TTC549 (cell line): ENCODE results near the gene IL17A.

Source experiments
- FAIRE-seq: peaks from 2 replicates; lab custom pipeline; 2012; peaks lifted over from hg19 to GRCh38; lab: Jason Lieb, UNC

The IL17A gene

DNA sequence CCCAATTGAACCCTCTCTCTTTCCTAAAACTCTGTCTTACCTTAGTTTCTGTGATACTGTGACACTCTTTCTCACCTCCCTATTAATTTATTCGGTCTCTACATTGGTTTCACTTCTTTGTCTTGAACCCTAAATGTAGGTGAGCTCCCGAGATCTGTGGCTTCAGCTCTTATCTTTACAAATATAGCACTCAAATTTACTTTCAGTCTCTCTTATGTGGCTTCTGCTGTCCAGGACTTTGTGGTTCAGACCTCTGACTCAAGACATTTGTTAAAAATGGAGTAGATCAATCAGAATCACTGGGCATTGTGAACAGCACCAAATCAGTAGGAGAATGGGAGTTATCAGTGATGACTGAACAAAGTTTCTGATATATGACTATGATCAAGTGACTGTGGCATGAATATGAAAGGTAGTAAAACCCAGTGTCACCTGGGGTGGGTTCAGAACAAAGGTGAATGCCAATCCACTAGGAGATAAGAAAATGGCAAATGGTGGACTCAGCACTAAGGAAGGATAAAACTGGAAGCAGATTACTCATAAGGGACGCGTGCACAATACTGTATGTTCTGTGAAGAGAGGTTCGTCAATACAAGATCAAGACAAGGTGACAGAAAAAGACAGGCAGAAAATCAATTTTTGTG is 30.9 kb downstream of the IL17A start:
- no peak for FAIRE-seq

DNA sequence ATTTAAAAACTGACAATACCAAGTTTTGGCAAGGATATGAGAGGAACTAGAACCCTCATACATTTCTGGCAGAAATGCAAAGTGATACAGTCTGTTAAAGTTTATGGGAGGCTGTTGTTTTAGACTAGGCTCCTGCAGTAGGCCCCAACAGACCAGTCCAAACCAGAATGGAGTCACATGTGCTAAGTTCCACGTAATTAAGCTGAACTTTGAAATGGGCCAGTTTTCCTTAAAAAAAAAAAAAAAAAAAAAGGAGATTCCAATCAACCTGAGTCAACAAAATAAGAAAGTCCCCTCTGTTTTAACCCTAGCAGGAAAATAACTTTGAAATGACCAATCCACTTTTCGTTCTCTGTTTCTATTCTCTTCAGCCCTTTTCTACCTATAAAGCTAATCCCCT is 31.6 kb downstream of the IL17A start:
- no peak for FAIRE-seq

DNA sequence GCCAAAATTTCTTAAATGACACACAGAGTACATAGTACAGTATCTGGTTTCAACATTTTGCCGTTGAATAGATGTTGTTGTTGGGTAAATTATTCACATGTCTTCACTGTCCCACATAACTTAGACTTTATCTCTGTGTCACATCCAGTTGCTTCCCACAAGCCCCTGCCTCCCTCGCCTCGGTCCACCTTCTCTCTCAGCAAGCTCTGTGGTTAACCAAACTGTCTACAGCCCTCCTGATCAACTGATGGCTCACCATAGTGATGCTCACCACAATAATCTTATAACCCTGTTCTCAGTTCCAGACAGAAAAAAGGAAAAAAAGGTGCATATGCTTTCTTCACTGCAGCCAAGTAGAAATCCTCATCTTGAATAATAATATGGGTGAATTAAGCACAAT is 35.1 kb downstream of the IL17A start:
- FAIRE-seq = no peak

DNA sequence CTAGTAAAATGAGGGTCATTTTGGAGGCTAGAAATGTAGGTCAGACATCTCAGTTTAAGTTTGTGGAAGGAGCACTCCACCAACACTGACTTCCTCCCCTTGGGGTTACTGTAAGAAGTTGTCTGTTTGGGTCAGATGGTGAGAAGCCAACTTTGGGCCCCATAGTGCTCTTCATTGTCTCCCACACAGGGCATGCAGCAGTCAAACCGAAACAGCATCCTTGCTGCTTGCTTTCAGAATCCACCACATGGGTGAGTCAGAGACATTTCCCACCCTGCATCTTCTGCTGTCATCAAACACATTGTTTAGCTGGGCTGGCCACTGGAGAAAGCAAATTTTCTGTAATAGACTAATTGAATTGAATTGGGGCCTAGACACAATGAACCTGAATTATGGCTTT is 41.3 kb downstream of the IL17A start:
- FAIRE-seq = no peak

DNA sequence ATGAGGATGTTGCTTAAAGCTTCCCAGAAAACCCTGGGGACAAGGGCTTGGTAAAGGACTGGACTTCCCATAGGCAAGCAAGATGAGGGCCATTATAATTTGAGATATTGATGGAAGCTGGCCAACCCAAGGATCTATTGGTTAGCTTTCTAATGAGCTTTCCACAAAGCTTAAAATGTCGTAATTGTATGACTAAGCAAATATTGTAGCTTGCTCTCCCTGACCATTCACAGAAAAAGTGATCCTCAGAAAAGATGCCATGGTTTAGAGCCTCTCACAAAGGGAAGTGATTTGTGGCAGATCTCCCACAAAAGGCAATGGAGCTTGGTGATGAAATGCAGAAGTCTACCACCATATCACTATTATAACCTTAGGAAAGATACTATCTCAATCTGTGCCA is 44.5 kb downstream of the IL17A start:
- no peak for FAIRE-seq

DNA sequence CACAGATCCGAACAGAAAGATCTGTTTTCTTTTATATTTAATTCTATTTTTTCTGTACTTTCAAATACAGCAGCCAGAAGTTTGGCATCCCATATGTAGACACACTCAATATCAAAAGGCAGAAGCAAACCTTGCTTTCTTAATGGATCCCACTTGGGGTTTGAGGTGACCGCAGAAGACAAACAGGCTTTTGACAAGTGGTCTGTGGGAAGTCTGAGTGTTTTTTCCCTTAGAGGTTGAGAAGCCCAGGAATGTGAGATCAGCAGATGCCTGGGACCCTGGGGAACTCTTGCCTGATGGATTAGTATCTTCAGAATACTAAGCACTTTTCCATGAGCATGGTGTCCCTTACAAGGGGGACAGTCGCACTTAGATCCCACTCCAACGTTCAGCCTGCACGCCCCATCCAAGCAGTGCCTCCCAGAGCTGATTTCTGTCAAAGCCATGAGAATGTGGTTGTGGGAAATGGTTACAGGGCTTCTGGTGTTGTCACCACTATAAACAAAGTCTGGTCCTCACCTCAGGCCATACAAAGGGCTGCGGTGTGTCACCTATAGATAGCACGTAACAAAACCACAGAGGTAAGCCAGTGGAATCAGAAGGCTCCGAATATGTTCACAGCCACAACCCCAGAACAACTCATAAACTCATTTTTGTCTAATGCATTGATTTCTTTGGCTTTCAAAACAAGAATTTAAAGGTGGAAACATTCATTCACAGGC is 45.4 kb downstream of the IL17A start:
- FAIRE-seq = no peak

DNA sequence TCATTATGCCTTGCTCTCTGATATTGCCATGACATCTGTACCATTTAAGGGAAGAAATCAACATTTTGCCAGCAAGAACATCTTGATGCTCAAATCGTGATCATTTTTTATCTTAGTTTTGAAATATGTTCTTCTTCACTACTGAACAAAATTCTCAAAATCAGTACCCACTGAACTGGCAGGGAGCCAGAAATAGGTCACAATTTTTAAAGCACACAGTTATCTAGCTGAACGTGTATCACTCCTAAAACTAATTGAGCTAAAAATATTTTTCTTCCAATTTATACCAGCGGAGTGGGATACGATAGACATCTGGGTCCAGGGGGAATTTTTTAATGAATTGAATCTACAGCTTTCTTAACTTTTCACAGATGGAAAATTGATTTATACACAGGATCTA is 46.8 kb downstream of the IL17A start:
- no peak for FAIRE-seq

DNA sequence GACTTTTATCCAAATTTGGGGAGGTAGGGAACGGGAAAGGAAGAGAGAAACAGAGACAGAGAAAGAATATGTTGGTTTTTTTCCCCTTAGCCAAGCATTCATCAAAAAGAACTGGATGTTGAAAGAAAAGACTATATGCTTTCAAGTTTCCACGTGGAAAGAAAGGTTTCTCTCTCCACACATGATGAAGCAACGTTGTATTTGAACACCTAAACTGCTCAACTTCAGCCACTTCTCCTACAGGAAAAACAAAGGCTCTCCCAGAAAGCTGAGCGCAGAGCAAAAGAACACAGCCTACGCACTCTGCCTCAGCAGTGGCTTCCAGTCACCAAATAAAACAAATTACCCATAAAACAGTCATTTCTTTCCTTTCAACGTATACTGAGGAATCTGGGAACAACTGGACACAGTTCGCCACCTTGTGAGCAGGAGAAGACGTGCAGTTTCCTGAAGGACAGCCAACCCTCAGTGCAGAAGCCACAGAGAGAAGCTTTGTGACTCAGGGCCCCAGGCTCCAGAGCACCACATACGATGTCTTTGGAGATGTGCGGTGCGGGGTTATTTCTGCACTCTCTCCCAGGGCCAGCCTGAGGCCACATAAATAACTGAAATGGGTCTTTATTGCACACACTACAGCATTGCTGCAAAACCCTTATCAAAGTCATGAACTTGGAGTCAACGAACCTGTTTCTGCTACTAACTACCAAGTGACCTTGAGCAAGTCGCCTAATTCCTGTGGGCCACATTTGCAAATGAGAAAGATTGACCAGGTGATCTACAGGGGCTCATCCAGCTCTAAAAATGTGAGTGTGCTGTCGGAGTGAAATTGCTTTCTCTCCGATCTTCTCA is 48.0 kb downstream of the IL17A start:
- no peak for FAIRE-seq
